Measurements from ENCODE around the gene TAS2R40.

Gene TAS2R40

DNA sequence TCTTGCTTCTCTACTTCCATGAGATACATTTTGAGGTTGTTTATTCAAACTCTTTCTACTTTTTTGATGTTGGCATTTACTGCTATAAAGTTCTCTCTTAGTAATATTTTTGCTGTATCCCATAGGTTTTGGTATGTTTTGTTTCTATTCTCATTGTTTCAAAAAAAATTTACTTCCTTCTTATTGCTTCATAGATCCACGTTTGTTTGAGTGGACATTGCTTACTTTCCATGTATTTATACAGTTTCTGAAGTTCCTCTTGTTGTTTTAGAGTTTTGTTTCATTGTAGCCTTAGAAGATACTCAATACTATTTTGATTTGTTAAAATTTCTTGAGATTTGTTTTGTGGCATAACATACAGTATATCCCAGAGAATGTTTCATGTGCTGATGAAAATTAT is 13.7 kb downstream of the TAS2R40 start:
- Histone ChIP-seq H3K9me3 (ENCODE audit: control insufficient read depth, insufficient read depth, low read length) (peaks cover 2% of the 10 kb centered on the region; the same call in 1 of the 2 replicates), H3K4me1 (ENCODE audit: insufficient read depth, low read length) (no peaks in the 10 kb centered on the region), H3K9ac (ENCODE audit: low read depth, low read length) (no peak overlapping the region), H3K36me3 (ENCODE audit: insufficient read depth, low read length) (no peaks in the 10 kb centered on the region)

DNA sequence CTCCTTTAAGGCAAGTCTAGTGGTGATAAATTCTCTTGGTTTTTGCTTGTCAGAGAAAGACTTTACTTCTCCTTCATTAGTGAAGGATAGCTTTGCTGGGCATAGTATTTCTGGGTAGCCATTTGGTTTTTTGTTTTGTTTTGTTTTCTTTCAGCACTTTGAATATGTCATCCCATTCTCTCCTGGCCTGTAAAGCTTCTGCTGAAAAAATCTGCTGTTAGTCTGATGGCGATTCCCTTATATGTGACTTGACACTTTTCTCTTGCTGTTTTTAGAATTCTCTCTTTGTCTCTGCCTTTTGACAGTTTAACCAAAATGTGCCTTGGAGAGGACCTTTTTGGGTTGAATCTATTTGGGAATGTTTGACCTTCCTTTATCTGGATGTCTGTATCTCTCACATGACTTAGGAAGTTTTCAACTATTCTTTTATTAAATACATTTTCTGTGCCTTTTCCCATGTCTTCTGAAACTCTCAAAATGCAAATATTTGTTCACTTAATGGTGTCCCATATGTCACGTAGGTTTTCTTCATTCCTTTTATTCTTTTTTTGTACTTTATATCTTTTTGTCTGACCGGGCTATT is 14.7 kb downstream of the TAS2R40 start:
- H3K36me3 ChIP-seq (ENCODE audit: insufficient read depth, low read length): no peaks in the 10 kb centered on the region
- no peak overlapping the region for H3K9ac ChIP-seq (ENCODE audit: low read depth, low read length)
- peaks cover 2% of the 10 kb centered on the region; the same call in 1 of the 2 replicates for H3K9me3 ChIP-seq (ENCODE audit: control insufficient read depth, insufficient read depth, low read length)
- no peaks in the 10 kb centered on the region for H3K4me1 ChIP-seq (ENCODE audit: insufficient read depth, low read length)

DNA sequence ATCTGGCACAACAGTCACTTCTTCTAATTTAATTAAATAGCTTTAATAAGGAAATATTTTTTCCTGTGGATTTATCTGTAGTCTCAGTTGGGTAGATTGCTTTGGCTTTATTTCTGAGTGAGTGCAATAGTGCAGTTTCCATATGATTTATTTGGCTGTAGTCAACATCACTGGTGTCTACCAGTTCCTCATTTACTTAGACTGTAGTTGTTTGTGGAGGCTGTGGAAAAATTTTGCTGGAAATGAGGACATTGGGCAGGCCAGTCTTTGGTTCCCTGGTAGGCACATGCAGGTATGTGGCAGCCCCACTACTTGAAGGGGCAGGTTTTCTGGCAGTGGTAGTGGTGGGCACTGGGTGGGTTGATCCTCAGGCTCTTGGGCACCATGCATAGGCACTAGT is 15.5 kb downstream of the TAS2R40 start:
- Histone ChIP-seq H3K9ac (ENCODE audit: low read depth, low read length) (no peak overlapping the region), H3K4me1 (ENCODE audit: insufficient read depth, low read length) (no peaks in the 10 kb centered on the region), H3K9me3 (ENCODE audit: control insufficient read depth, insufficient read depth, low read length) (peaks cover 2% of the 10 kb centered on the region; the same call in 1 of the 2 replicates), H3K36me3 (ENCODE audit: insufficient read depth, low read length) (no peaks in the 10 kb centered on the region)

DNA sequence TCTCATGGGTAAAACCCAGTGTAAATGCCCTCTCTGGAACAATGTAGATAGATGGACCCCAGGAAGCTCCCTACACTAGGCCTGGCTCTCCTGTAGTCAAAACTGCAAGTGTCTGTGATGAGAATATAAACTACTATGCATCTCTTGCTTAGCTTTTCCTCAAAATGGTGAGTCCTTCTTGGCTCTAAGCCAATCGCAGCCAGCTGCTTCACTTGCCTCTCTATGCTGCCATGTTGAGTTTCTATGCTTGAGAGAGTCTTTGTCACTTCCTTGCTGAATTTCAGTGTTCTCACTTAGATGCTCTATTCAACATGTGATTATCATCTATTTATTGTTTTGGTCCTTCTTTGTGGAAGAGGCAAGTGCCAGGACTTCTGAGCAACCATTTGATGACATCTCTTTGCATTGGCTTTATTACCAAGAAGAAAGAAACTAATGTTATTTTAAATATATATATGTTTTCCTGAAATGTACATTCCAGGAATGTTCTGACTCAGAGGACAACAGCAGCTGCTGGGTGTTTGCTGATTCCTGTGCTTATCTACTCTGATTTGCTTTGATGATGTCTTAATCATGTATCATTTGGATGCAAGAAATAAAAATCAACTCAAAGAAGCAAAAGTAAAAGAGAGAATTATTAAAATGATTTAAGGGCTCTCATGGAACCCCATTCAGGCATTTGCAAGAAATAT is 16.6 kb downstream of the TAS2R40 start:
- H3K9ac ChIP-seq (ENCODE audit: low read depth, low read length): no peak overlapping the region
- no peaks in the 10 kb centered on the region for H3K36me3 ChIP-seq (ENCODE audit: insufficient read depth, low read length)
- peaks cover 2% of the 10 kb centered on the region; the same call in 1 of the 2 replicates for H3K9me3 ChIP-seq (ENCODE audit: control insufficient read depth, insufficient read depth, low read length)
- no peaks in the 10 kb centered on the region for H3K4me1 ChIP-seq (ENCODE audit: insufficient read depth, low read length)

DNA sequence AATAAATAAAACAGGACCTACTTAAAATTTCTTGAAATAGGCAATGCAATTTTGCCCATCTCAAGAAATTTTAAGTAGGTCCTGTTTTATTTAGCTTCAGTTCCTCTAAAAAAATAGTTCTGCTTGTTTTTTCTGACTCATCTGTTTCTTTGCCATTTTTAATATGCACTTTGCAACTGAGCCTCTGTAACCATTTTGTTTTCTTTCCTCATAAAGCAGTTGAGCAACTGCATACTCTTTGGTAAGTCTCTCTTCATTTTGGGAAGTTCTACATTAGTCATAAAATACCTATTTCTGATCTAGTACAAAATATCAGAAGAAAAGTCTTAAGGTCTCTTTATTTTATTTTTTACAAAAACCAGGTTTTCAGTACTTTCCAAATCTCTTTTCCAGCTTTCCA is 18.0 kb downstream of the TAS2R40 start:
- Histone ChIP-seq H3K36me3 (ENCODE audit: insufficient read depth, low read length) (no peaks in the 10 kb centered on the region), H3K9ac (ENCODE audit: low read depth, low read length) (no peak overlapping the region), H3K4me1 (ENCODE audit: insufficient read depth, low read length) (no peaks in the 10 kb centered on the region), H3K9me3 (ENCODE audit: control insufficient read depth, insufficient read depth, low read length) (peaks cover 2% of the 10 kb centered on the region; the same call in 1 of the 2 replicates)

DNA sequence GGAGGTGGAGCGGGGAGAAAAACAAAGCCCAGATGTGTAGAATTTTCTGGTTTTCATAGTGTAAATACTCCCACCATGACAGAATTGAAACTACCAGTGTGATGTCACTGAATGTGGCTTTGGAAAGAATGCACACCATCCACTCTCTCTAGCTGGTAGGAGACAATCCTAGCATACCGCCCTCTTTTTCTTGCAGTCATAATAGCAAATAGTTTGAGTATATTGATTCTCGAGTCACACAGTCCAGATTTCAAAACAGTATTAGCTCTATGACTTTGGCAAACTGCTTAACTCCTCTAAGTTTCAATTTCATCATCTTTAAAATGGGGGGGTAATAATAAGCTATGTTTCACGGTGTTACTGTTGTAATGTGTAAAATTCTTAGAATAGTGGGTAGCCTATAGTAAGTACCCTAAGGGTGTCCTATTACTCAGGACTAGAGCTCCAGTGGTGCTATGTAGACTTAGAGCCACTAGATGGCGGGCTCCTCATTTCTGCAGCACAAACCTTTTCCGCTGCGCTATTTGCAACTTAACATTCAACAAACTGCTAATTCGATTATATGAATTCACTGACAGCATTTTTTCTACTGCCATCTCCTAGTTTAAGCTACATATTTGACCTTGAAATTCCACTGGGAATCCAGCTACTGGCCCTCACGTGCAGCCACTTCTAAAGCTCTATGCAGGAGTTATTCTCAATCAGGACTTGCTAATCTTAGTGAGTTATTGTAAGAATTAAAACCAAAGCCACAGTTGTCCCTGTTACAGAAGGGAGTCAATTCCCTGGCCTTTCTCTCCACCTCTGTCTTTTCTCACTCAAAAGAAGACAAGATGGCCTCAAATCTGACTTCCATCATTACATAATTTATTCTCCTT is 18.7 kb downstream of the TAS2R40 start:
- Histone ChIP-seq H3K9ac (ENCODE audit: low read depth, low read length) (no peak overlapping the region), H3K9me3 (ENCODE audit: control insufficient read depth, insufficient read depth, low read length) (peaks cover 2% of the 10 kb centered on the region; the same call in 1 of the 2 replicates), H3K4me1 (ENCODE audit: insufficient read depth, low read length) (no peaks in the 10 kb centered on the region), H3K36me3 (ENCODE audit: insufficient read depth, low read length) (no peaks in the 10 kb centered on the region)

DNA sequence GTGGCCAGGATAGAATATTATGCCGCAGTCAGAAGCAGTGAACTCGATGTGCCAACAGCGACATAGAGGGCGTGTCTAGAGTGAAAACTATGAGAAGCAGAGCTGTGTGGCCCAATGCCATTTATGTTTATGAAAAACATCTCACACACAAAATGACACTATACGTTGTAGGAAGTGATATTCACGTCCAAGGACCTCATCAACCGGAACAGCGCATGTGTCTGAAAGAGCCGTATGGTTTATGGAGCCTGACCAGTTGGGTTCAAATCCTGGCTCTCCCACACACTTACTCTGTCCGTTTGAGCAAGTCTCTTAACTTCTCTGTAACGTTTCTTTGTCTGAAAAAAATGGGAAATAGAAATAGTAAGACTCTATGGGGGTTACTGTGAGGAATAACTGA is 20.5 kb downstream of the TAS2R40 start:
- no peaks in the 10 kb centered on the region for H3K4me1 ChIP-seq (ENCODE audit: insufficient read depth, low read length)
- no peak overlapping the region for H3K9ac ChIP-seq (ENCODE audit: low read depth, low read length)
- no peaks in the 10 kb centered on the region for H3K9me3 ChIP-seq (ENCODE audit: control insufficient read depth, insufficient read depth, low read length)
- no peaks in the 10 kb centered on the region for H3K36me3 ChIP-seq (ENCODE audit: insufficient read depth, low read length)

DNA sequence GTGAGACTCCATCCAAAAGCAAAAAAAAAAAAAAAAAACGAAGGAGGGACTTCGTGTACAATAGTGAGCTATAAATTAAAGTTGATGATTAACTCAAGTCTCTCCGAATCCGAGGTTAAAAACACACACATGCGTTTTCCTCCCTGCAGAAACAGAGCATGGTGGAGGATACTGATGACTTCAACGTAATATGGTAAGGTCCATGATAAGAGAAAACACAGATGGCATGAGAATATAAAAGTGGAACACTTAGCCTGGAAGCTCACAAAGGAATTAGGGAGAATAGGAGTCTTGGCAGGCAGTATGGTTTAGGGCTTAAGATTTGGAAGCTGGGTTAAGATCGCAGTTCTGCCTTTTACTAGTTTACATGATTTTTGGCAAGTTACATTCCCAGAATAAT is 21.3 kb downstream of the TAS2R40 start:
- Histone ChIP-seq H3K4me1 (ENCODE audit: insufficient read depth, low read length) (no peaks in the 10 kb centered on the region), H3K9ac (ENCODE audit: low read depth, low read length) (no peak overlapping the region), H3K9me3 (ENCODE audit: control insufficient read depth, insufficient read depth, low read length) (no peaks in the 10 kb centered on the region), H3K36me3 (ENCODE audit: insufficient read depth, low read length) (no peaks in the 10 kb centered on the region)

DNA sequence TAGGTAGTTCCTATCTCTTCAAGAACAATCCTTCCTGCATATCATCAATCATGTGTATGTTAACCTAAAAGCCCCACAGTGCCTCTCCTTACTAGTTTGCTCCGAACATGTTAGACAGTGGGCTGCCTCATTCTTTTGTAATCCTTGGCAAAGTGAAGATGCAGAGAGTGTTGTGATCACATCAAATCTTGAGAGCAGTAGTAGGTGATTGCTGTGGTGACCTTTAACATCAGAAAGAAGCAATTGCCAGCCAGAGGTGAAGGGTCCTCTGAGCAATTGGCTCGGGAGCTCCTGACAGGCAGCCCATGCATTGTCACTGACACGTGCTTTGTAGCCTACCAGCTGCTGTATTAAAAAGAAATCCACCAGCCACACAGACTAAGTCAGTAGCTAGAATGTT is 21.8 kb downstream of the TAS2R40 start:
- Histone ChIP-seq H3K36me3 (ENCODE audit: insufficient read depth, low read length) (no peaks in the 10 kb centered on the region), H3K9me3 (ENCODE audit: control insufficient read depth, insufficient read depth, low read length) (no peaks in the 10 kb centered on the region), H3K4me1 (ENCODE audit: insufficient read depth, low read length) (no peaks in the 10 kb centered on the region), H3K9ac (ENCODE audit: low read depth, low read length) (no peak overlapping the region)

DNA sequence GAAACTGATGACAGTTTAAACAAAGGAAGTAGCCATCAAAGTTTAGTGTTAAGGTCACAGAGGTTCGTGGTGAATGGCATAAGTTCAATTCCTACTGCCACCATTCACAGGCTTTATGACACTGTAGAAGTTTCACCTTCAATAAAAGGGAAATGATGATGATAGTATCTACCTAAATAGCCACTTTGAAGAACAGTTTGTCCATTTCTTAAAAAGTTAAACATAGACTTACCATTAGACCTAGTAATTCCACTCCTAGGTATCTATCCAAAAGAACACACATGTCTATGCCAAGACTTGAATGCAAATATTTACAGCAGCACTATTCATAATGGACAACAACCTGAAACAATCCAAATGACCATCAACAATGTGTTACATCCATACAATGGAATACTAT is 22.5 kb downstream of the TAS2R40 start:
- H3K4me1 ChIP-seq (ENCODE audit: insufficient read depth, low read length): no peaks in the 10 kb centered on the region
- H3K36me3 ChIP-seq (ENCODE audit: insufficient read depth, low read length): no peaks in the 10 kb centered on the region
- no peak overlapping the region for H3K9ac ChIP-seq (ENCODE audit: low read depth, low read length)
- no peaks in the 10 kb centered on the region for H3K9me3 ChIP-seq (ENCODE audit: control insufficient read depth, insufficient read depth, low read length)

DNA sequence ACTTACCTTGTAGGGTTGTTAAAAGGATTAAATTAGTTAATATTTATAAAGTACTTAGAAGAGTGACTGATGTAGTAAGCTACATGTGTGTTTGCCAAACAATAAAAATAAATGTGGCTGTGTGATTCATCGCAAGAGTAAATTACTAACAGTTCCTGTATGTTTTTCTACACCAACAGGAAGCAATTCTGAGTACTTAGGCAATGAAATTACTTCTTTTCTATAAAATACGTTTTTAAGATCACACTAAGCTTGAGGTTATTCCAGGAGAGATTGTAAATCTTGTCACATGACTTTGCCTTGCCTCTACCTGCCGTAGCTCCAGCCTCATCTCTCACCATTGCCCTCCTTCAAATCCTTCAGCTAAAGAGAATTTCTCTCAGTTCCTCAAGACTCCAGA is 23.3 kb downstream of the TAS2R40 start:
- H3K4me1 ChIP-seq (ENCODE audit: insufficient read depth, low read length): no peaks in the 10 kb centered on the region
- no peak overlapping the region for H3K9ac ChIP-seq (ENCODE audit: low read depth, low read length)
- no peaks in the 10 kb centered on the region for H3K36me3 ChIP-seq (ENCODE audit: insufficient read depth, low read length)
- no peaks in the 10 kb centered on the region for H3K9me3 ChIP-seq (ENCODE audit: control insufficient read depth, insufficient read depth, low read length)

DNA sequence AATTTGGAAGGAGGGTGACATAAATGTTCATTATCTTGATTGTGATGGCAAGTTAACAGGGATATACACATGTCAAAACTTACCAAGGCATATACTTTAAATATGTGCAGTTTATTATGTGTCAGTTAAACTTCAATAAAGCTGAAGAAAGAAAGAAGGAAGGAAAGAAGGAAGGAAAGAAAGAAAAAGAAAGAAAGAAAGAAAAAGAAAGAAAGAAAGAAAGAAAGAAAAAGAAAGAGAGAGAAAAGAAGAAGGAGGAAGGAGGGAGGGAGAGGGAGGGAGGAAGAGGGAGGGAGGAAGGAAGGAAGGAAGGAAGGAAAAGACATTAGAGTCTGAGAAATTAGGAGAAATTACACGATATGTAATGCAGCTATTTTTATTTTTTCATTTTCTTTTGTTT is 25.5 kb downstream of the TAS2R40 start:
- Histone ChIP-seq H3K9me3 (ENCODE audit: control insufficient read depth, insufficient read depth, low read length) (no peaks in the 10 kb centered on the region), H3K36me3 (ENCODE audit: insufficient read depth, low read length) (no peaks in the 10 kb centered on the region), H3K4me1 (ENCODE audit: insufficient read depth, low read length) (no peaks in the 10 kb centered on the region)

DNA sequence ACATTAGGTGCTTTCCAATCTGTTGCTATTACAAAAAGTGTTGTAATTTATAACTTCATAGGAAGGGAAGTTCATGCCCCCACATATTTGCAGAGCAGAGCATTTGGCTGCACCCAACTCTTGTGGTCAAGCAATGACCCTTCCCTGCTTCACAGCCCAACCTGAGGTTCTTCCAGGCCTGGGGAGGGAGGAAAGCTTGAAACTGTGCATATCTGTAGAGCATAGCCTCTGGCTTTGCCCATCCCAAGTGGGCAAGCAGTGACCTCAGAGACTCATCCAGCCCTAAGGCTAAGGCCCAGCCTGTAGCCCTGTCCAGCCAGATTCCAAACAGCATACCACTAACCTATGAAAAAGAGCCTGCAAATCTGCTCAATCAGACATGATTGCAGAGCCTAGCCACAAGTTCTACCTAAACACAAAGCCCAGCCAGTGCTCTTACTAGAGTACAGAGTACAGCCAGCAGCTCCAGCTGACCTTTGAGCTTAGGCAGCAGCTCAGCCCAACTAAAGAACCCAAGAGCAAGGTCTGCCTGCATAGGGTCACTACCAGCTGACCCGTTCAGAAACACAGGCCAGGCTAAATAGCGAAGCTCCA is 27.0 kb downstream of the TAS2R40 start:
- H3K36me3 ChIP-seq (ENCODE audit: insufficient read depth, low read length): no peaks in the 10 kb centered on the region
- H3K9ac ChIP-seq (ENCODE audit: low read depth, low read length): no peak overlapping the region
- H3K4me1 ChIP-seq (ENCODE audit: insufficient read depth, low read length): no peaks in the 10 kb centered on the region
- peaks cover 2% of the 10 kb centered on the region for H3K9me3 ChIP-seq (ENCODE audit: control insufficient read depth, insufficient read depth, low read length)

More for the DNA sequence above, 25.5 kb downstream of the TAS2R40 start:
- H3K9ac ChIP-seq (ENCODE audit: low read depth, low read length): no peak overlapping the region

DNA sequence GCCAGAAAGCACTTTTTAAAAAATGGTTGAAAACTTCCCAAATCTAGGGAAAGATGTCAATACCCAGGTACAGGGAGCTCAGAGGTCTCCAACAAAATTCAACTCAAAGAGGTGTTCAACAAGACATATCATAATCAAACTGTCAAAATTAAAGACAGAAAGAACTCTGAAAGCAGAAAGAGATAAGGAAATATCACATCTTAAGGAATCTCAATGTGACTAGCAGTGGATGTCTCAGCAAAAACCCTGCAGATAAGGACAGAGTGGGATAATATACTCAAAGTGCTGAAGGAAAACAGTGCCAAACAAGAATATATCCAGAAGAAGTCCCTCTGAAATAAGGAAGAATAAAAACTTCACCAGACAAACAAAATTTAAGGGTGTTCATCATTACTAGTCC is 28.4 kb downstream of the TAS2R40 start:
- Histone ChIP-seq H3K9me3 (ENCODE audit: control insufficient read depth, insufficient read depth, low read length) (peaks cover 2% of the 10 kb centered on the region), H3K9ac (ENCODE audit: low read depth, low read length) (no peak overlapping the region), H3K4me1 (ENCODE audit: insufficient read depth, low read length) (no peaks in the 10 kb centered on the region), H3K36me3 (ENCODE audit: insufficient read depth, low read length) (no peaks in the 10 kb centered on the region)
